GM21825 (cell line): ENCODE measurements around the gene TULP3.
A peak's percentile ranks its signal among the peaks of the same experiment; 100 is the strongest.
"Not testable (repeated sequence)": the region's sequence is repeated elsewhere in the genome, so short reads cannot be mapped to it uniquely, and the experiment has no call there.

Source experiments
- ATAC-seq: cut with Tn5 transposase; IDR thresholded peaks from one replicate; pipeline ENCODE4 v1.9.1; 2021; ENCODE audit warnings: mild to moderate bottlenecking, moderate library complexity; ENCODE audit not compliant: unreplicated experiment

TULP3 gene

DNA sequence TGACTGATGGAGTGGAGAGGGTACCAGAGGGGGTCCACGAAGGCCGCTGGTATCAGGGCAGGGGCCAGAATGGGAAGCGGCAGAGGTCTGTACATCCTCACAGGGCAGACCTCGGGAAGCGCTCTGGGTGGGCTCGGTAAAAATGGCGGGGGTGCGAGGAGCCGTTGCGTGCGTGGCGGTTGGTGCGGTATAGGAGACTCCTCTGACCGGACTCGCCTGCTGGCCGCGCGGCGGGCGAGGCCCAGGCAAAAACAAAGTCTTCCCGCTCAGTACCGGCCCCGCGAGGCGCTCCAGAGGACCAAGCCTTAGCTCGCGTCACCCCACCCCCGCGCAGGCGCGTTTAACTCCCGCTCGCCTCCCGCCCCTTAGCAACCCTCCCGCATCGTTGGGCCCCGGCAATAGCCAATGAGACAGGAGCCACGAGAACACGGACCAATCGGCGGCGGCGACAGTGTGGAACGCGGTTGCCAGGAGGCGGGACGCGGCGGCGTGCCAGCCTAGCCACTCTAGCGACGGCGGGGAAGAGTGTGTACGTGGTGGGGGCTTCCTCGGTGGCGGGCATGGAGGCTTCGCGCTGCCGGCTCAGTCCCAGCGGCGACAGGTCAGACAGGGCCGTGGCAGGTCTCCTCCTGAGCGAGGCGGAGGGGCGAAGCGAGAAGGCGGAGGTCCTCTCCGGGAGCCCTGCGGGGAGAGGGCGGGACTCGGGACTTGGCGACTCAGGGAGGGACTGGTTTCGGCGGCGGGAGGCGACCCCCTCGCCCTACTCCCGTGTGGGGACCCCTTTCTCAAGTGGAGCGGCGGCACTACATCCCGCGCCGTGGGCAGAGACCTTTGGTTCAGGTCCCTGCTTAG lies at the start of gene TULP3:
Gene TULP3 (plus strand): TSS at position 504 of the 852 bp plus-strand sequence. CDS start 57 bp downstream, at position 561.
- ATAC-seq: peak; percentile 97

DNA sequence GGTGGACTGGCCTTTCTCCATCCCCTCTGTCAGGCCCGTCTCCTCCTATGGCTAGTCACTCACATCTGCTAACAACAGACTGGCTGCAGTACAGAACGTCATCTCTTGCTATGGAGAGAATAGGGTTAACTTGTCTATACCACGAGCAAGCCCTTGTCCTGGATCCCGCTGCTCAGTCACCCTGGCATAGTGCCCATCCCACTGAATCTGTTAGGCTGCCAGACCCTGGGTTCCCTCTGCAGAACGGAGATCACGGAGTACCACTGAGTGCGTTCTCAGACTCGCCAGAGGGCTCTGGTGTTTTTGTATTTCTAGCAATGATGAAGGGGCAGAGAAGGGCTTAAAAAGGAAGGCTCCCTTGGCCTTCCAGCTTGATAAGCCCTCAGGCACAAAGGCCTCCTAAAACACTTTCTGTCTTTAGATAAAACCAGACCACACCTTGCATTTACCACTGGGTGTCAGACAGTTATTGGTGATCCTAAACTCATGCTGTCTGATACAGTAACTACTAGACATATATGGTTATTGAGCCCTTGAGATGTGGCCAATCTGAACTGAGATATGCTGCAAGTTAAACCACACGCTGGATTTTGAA lies 49.5 kb upstream of the TULP3 start:
- no peak for ATAC-seq

DNA sequence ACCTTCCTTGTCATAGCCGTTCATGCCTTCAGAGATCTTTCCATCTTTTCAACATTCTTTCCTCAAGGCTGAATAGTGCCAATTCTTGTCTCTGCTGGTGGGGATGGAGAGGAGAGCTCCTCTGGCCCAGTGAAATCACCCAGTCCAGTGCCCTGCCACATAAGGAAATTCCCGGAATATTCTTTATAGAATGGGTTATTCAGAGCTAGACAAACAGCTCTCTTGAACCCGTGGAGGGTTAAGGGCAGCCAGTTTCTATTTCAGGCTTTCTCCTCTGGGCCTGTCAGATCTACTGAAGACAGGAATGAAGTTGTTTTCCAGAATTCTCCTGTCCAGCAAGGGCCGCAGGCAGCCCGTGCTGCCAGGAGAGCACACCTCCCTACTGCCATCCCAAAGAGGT lies 47.7 kb upstream of the TULP3 start:
- ATAC-seq: no peak

- no peak for ATAC-seq
Observed at GRCh38 chr12:2844786-2845185, 45.9 kb upstream of the TULP3 start.

DNA sequence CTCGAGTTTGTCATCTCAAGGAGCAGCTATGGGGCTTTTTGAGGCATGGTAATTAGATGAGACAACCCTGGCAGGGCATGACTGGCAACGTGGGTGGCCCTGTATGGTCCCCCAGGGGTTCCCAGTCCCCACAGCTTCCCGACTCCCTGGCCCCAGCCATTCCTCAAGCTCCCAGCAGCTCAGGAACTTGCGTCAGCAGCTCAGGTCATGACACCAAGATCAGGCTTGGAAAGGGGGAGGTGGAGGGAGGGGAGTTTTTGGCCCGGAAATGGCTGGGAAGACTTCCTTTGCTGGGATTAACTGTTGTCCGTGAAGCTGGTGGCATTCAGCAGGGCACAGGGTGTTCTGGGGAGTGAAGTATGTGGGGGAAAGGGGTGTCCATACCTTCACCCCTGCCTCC lies 45.4 kb upstream of the TULP3 start:
- ATAC-seq: no peak

DNA sequence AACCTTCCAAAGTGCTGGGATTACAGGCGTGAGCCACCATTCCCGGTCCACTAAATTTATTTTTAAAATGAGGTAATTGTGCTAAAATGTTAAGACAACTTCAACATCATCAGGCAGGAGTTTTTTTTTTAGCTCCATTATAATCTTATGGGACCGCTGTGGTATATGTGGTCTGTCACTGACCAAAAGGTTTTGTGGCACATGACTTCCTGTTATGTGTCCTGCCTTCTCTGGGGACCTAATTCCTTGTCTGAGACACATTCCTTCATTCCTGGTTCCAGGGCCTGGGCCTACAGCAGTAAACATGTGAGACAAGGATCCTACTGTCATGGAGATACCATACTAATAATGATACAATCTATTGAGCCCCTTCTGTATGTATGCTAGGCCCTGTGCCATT lies 38.8 kb upstream of the TULP3 start:
- ATAC-seq: no peak

GRCh38 chr12:2853626-2854025 lies 37.1 kb upstream of the TULP3 start:
- ATAC-seq: no peak

DNA sequence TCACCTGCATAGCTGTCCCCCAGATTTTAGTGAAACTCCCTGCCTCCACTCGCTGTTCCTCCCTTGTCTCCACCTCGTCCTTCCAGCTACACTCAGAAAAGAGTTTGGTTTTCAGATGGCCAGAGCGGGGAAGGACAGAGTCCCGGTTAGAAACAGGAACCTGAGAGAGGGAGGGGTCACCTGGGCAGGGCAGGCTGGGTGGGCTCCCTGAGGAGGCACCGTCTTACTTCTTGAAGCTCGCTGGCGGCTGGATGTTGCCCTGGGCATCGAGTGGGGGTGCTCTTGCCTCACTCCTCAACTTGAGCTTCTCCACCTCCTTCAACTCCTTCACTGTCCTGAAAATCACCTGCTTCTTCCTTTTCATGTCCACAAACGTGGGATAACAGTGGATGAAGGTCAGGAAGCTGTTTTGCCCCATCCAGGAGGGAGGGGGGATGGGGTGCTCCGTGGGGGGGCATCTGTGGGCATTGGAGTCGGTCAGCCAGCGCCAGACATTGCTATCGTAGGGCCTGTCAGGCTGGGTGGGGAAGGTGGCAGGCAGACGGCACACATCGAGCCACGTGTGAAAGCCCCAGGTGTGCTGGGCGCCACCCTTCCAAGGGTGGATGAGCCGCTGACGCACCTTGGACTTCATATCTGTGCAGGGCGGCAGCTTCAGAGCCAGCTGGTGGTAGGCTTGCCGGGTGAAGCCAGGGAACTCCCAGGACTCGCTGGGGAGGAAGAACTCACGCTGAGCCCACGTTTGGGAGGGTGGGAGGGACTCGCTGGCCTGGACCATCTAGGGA lies 35.8 kb upstream of the TULP3 start:
- no peak for ATAC-seq

DNA sequence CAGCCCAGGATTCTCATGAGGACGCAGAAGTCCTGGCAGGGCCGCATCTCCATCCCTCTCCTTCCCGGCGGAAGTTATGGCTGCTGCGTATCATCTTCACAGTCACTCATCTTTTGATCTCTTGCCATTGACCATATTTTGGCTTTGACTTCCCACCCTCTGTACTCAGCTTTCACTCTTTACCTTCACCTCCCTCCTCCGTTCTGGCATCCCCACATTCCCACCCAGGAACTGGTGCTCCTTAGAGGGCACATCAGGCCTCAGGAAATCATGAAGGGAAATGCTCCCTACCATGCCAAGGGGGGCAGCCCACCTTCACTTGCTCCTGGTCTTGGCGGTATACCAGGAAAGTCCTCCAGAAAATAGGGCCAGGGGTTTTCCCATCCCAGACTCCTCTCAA lies 35.1 kb upstream of the TULP3 start:
- no peak for ATAC-seq

GRCh38 chr12:2856051-2856450 lies 34.6 kb upstream of the TULP3 start:
- ATAC-seq: no peak

- ATAC-seq: no peak
Observed at GRCh38 chr12:2857021-2857431, 33.7 kb upstream of the TULP3 start, which contains the start of gene TEX52. Gene TEX52, minus strand, starts transcription at chr12:2857039. Its CDS starts 13 bp downstream, at chr12:2857026.

- ATAC-seq: no peak
Observed at GRCh38 chr12:2857576-2857975, 33.1 kb upstream of the TULP3 start.

- no peak for ATAC-seq
Observed at GRCh38 chr12:2858334-2858733, 32.4 kb upstream of the TULP3 start.

DNA sequence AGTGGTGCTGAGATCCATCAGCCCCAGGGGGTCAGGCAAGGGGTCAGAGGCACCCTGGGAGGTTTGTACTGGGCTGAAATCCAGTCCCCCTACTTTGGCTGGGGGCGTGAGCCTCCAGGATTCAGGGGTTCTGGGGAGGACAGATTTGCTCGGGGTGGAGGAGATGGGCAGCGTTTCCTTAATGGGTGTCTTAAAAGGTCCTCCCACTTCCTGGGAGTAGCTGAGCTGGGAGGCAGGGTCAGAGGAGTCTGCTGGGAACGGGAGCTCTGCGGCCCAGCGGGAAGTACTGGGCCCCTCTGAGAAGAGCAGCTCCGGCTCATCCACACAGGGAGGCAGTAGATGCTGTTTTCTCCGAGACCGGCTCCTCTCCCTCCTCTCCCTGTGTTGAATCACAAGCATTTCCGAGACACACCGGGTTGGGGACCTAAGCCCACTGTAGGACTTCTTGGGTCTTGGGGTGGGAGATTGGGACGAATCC lies 31.7 kb upstream of the TULP3 start:
- ATAC-seq: no peak

GRCh38 chr12:2860170-2860569 lies 30.5 kb upstream of the TULP3 start:
- ATAC-seq: no peak

- ATAC-seq: no peak
Observed at GRCh38 chr12:2862876-2863275, 27.8 kb upstream of the TULP3 start.

DNA sequence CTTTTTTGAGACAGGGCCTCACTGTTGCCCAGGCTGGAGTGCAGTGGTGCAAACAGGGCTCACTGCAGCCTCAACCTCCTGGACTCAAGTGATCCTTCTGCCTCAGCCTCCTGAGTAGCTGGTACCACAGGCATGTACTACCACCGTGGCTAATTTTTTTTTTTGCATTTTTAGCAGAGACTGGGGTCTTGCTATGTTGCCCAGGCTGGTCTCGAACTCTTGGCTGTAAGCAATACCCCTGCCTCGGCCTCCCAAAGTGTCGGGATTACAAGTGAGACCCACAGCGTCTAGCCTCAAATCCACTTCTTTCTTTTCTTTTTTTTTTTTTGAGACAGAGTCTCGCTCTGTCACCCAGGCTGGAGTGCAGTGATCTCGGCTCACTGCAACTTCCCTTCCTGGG lies 27.3 kb upstream of the TULP3 start:
- ATAC-seq: not testable (repeated sequence)

- no peak for ATAC-seq
Observed at GRCh38 chr12:2864198-2864597, 26.5 kb upstream of the TULP3 start.

DNA sequence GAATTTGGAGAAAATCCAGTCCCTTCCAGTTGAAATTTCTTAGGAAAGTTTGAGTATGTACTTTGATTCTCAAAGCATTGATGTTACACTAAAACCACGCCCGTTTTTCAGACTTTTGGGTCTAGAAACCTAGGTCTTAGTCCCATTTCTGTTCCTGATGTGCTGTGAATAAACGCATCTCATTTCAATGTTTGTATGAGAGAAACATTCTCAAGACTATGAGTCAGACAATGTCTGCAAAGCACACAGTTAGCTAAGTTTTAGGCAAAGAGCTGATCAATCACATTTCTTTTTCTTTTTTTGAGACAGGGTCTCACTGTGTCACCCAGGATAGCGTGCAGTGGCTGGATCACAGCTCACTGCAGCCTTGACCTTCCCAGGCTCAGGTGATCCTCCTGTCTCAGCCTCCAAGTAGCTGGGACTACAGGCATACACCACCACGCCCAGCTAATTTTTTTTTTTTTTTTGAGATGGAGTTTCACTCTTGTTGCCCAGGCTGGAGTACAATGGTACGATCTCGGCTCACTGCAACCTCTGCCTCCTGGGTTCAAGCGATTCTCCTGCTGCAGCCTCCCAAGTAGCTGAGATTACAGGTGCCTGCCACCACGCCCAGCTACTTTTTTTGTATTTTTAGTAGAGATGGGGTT lies 21.6 kb upstream of the TULP3 start:
- ATAC-seq: not testable (repeated sequence)

DNA sequence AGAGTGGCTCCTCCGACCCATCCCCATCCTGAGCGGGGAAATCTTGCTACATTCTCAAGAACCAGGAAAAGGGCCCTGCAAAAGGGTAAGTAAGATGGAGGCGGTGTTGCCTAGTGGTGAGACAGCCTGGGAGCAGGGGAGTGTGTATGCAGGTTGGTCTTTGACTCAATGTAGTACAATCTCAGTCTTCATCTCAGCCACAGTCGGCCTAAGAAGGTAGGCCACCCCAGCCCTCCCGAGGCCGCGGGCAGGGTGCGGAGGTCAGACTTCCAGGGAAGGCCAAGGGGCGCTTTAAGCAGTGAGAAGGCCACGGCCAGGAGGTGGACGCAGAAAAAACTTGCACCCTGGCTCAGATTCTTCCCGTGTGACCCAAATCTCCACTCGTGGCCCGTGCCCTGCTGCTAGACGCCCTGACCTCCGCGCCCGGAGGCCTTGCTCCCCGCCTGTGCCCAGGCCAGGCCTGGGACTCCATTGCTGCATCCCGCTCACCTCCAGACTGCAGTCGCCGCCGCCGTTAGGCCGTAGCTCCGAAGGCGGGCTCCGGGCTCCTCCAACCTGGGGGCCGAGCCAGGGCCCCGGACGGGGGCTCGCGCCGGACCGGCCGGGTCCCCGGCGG lies 14.2 kb upstream of the TULP3 start:
- peak; percentile 37 for ATAC-seq
